Prostate gland (tissue), 2 donors: ENCODE measurements around the gene ECHS1. TPM values are rescaled to one million over a fixed set of nuclear protein-coding genes. Genes with fewer than 3 reads are reported as not detected.
"Not testable (repeated sequence)": the region's sequence is repeated elsewhere in the genome, so short reads cannot be mapped to it uniquely, and the experiment has no call there.

Source experiments
- DNase-seq: peaks from one replicate; pipeline ENCODE4 v3.0.0-alpha.2; 2019; ENCODE audit warnings: low spot score
- H3K27ac ChIP-seq, 2 donors: fragments of 200-600 bp; sonication (generic); 2 replicates each; pipeline ENCODE4 v1.5.1; 2017 to 2019
- H3K27me3 ChIP-seq: fragments of 200-600 bp; sonication (generic); replicated peaks from 2 replicates; pipeline ENCODE4 v1.5.1; 2019; ENCODE audit not compliant: insufficient read depth
- H3K36me3 ChIP-seq, 2 donors: fragments of 200-600 bp; sonication (generic); 1 replicate in 1 of 2; 2 replicates in 1 of 2; pipeline versions ENCODE4 v1.5.1 to v1.8.1; 2017 to 2019
- H3K4me1 ChIP-seq: fragments of 200-600 bp; sonication (generic); replicated peaks from 2 replicates; pipeline ENCODE4 v1.5.1; 2019
- H3K4me3 ChIP-seq, 2 donors: fragments of 200-600 bp; sonication (generic); 2 replicates each; pipeline ENCODE4 v1.5.1; 2017 to 2019
- H3K9me3 ChIP-seq: fragments of 200-600 bp; sonication (generic); 2 replicates; pipeline ENCODE4 v1.5.1; 2017
- CTCF ChIP-seq, 4 experiments: fragments of 200-600 bp in 2 of 4; fragments of 450-650 bp in 2 of 4; sonication (generic) in 2 of 4; IDR thresholded peaks; 1 replicate in 3 of 4; 2 replicates in 1 of 4; pipeline ENCODE4 v1.5.1; 2016 to 2019; ENCODE audit warnings: antibody characterized with exemption in 4 of 4, mild to moderate bottlenecking in 2 of 4, moderate library complexity in 2 of 4
- POLR2A ChIP-seq: fragments of 450-650 bp; IDR thresholded peaks from one replicate; pipeline ENCODE4 v1.6.1; 2016; ENCODE audit warnings: antibody characterized with exemption, mild to moderate bottlenecking
- POLR2AphosphoS5 ChIP-seq: sonication (generic); formaldehyde crosslinking; IDR thresholded peaks from one replicate; pipeline ENCODE4 v1.6.1; 2017; ENCODE audit warnings: antibody characterized with exemption
- WGBS: methylation state at CpG from one replicate; pipeline ENCODE4 v1.1.5; 2018; 5-methylcytosine and 5-hydroxymethylcytosine counted together
- intact Hi-C: fragments of 100-400 bp; cut with DNase I; formaldehyde crosslinking; loops from one replicate; pipeline ENCODE4 v1.14.2; 2022
- total RNA-seq, 2 donors: library from RNA; depleted of rRNA; stranded (reverse); fragments of >200 nt; gene quantifications; one replicate each; pipeline ENCODE4 v1.1.0, GENCODE V29; 2016

The ECHS1 gene
- total RNA-seq, 2 donors from 2014 or later: 112 to 126 TPM

GRCh38 chr10:133391249-133391635, 18.1 kb upstream of the ECHS1 start:
- no peaks in the 10 kb centered on the region for H3K36me3 ChIP-seq
- intact Hi-C loops: no loop called here
- TF ChIP-seq CTCF (IDR thresholded peaks at IDR 0.05) (no peak), POLR2AphosphoS5 (no peak), POLR2A (no peak)
- H3K27me3 ChIP-seq: no peaks in the 10 kb centered on the region
- no peak overlapping the region for H3K27ac ChIP-seq
- no peak overlapping the region for H3K4me3 ChIP-seq
- DNase-seq: no peak
- 93% methylated on average over 12 of the region's 12 CpGs for WGBS
- no peaks in the 10 kb centered on the region for H3K4me1 ChIP-seq
- H3K9me3 ChIP-seq: no peaks in the 10 kb centered on the region

GRCh38 chr10:133390597-133391248, 17.6 kb upstream of the ECHS1 start:
- H3K27ac ChIP-seq: no peak overlapping the region
- DNase-seq: no peak
- H3K9me3 ChIP-seq: no peaks in the 10 kb centered on the region
- H3K4me1 ChIP-seq: no peaks in the 10 kb centered on the region
- TF ChIP-seq POLR2AphosphoS5 (no peak), POLR2A (no peak), CTCF (IDR thresholded peaks at IDR 0.05) (no peak)
- intact Hi-C loops: no loop called here
- no peaks in the 10 kb centered on the region for H3K36me3 ChIP-seq
- no peak overlapping the region for H3K4me3 ChIP-seq
- H3K27me3 ChIP-seq: no peaks in the 10 kb centered on the region
- 88% methylated on average over 19 of the region's 19 CpGs for WGBS

GRCh38 chr10:133388973-133389818, 16.0 kb upstream of the ECHS1 start:
- intact Hi-C loops: no loop called here
- no peak overlapping the region for H3K27ac ChIP-seq

GRCh38 chr10:133388236-133388972, 15.2 kb upstream of the ECHS1 start:
- no peaks in the 10 kb centered on the region for H3K27me3 ChIP-seq
- no peak for DNase-seq
- TF ChIP-seq CTCF (IDR thresholded peaks at IDR 0.05) (no peak), POLR2AphosphoS5 (no peak), POLR2A (no peak)
- intact Hi-C loops: no loop called here
- H3K9me3 ChIP-seq: no peaks in the 10 kb centered on the region
- H3K36me3 ChIP-seq: no peaks in the 10 kb centered on the region
- H3K4me3 ChIP-seq: no peak overlapping the region
- WGBS: 88% methylated on average over 16 of the region's 17 CpGs
- H3K4me1 ChIP-seq: no peaks in the 10 kb centered on the region
- H3K27ac ChIP-seq: no peak overlapping the region

More at GRCh38 chr10:133388973-133389818, 16.0 kb upstream of the ECHS1 start:
- 87% methylated on average over 38 of the region's 39 CpGs for WGBS
- TF ChIP-seq POLR2A (no peak), POLR2AphosphoS5 (no peak), CTCF (IDR thresholded peaks at IDR 0.05) (no peak)
- Histone ChIP-seq H3K4me1 (no peaks in the 10 kb centered on the region), H3K27me3 (no peaks in the 10 kb centered on the region), H3K9me3 (no peaks in the 10 kb centered on the region), H3K4me3 (no peak overlapping the region), H3K36me3 (no peaks in the 10 kb centered on the region)
- DNase-seq: no peak

GRCh38 chr10:133386951-133387350, 13.8 kb upstream of the ECHS1 start:
- H3K27ac ChIP-seq, H3K4me1 ChIP-seq, H3K9me3 ChIP-seq, intact Hi-C loops, H3K4me3 ChIP-seq, DNase-seq, H3K36me3 ChIP-seq, H3K27me3 ChIP-seq: not testable (repeated sequence)
- WGBS: 96% methylated on average over 4 of the region's 4 CpGs
